ENCODE results near the gene SRRM4. TPM values are rescaled to one million over a fixed set of nuclear protein-coding genes. Genes with fewer than 3 reads are reported as not detected.

Gene SRRM4
- polyA plus RNA-seq (2011; rRNA removed) (not detected in 2 replicates), polyA minus RNA-seq (2011; rRNA and poly(A)+ RNA removed) (not detected in 2 replicates)

- no peak within 1 kb of the TSS for H3K4me3 ChIP-seq (ENCODE audit: low read depth, low read length)
- no peak for TF ChIP-seq CTCF (IDR thresholded peaks at IDR 0.05; ENCODE audit: insufficient read depth, low read depth, low read length)
- no peaks in the 10 kb centered on the region for H3K27me3 ChIP-seq (ENCODE audit: control insufficient read depth, insufficient read depth, low read length)
- no peak for DNase-seq (ENCODE audit: low read depth)
- H3K36me3 ChIP-seq (ENCODE audit: control insufficient read depth, insufficient read depth, low read length) = no peaks in the 10 kb centered on the region
- CTCF ChIA-PET = no interaction called here
- POLR2A ChIA-PET = no interaction called here
Measured at GRCh38 chr12:118981285-118982211, at the start of gene SRRM4. SRRM4 (plus strand) TSS chr12:118981541; CDS start chr12:118981883, 342 bp downstream.

GRCh38 chr12:118946256-118946655 lies 35.1 kb upstream of the SRRM4 start:
- no peak overlapping the region for H3K4me3 ChIP-seq (ENCODE audit: low read depth, low read length)
- DNase-seq (ENCODE audit: low read depth) = no peak
- H3K36me3 ChIP-seq (ENCODE audit: control insufficient read depth, insufficient read depth, low read length) = no peaks in the 10 kb centered on the region
- ChIA-PET POLR2A (no interaction called here), CTCF (no interaction called here)
- TF ChIP-seq CTCF (IDR thresholded peaks at IDR 0.05; ENCODE audit: insufficient read depth, low read depth, low read length) = no peak
- no peaks in the 10 kb centered on the region for H3K27me3 ChIP-seq (ENCODE audit: control insufficient read depth, insufficient read depth, low read length)

GRCh38 chr12:118958520-118958919 lies 22.8 kb upstream of the SRRM4 start:
- POLR2A ChIA-PET = no interaction called here
- no peak for DNase-seq (ENCODE audit: low read depth)
- no peaks in the 10 kb centered on the region for H3K27me3 ChIP-seq (ENCODE audit: control insufficient read depth, insufficient read depth, low read length)
- no peaks in the 10 kb centered on the region for H3K36me3 ChIP-seq (ENCODE audit: control insufficient read depth, insufficient read depth, low read length)
- no peak overlapping the region for H3K4me3 ChIP-seq (ENCODE audit: low read depth, low read length)
- no peak for TF ChIP-seq CTCF (IDR thresholded peaks at IDR 0.05; ENCODE audit: insufficient read depth, low read depth, low read length)
- CTCF ChIA-PET = interaction anchor here (0.6 kb wide), 2 partner anchors 314 to 512 kb away, joined by 3 read pairs; no protein-coding TSS in a partner anchor

GRCh38 chr12:118959348-118959747 lies 22.0 kb upstream of the SRRM4 start:
- no peak for TF ChIP-seq CTCF (IDR thresholded peaks at IDR 0.05; ENCODE audit: insufficient read depth, low read depth, low read length)
- CTCF ChIA-PET = interaction anchor here (0.6 kb wide), 1 partner anchor 513 kb away, joined by 3 read pairs; no protein-coding TSS in a partner anchor
- H3K27me3 ChIP-seq (ENCODE audit: control insufficient read depth, insufficient read depth, low read length) = no peaks in the 10 kb centered on the region
- POLR2A ChIA-PET = no interaction called here
- no peaks in the 10 kb centered on the region for H3K36me3 ChIP-seq (ENCODE audit: control insufficient read depth, insufficient read depth, low read length)
- no peak for DNase-seq (ENCODE audit: low read depth)
- no peak overlapping the region for H3K4me3 ChIP-seq (ENCODE audit: low read depth, low read length)

GRCh38 chr12:118959985-118960560 lies 21.3 kb upstream of the SRRM4 start:
- Histone ChIP-seq H3K4me3 (ENCODE audit: low read depth, low read length) (no peak overlapping the region), H3K27me3 (ENCODE audit: control insufficient read depth, insufficient read depth, low read length) (no peaks in the 10 kb centered on the region), H3K36me3 (ENCODE audit: control insufficient read depth, insufficient read depth, low read length) (no peaks in the 10 kb centered on the region)
- DNase-seq (ENCODE audit: low read depth) = no peak
- POLR2A ChIA-PET = no interaction called here
- TF ChIP-seq CTCF (IDR thresholded peaks at IDR 0.05; ENCODE audit: insufficient read depth, low read depth, low read length) = no peak
- CTCF ChIA-PET = no interaction called here

Measured in BJ (cell line).